NCI-H1048 (cell line): Measurements from ENCODE around the gene NTF3.
"Not testable (repeated sequence)": the region's sequence is repeated elsewhere in the genome, so short reads cannot be mapped to it uniquely, and the experiment has no call there.

Experiments used
- DNase-seq: peaks from one replicate; lab custom pipeline; 2025; lab: John Stamatoyannopoulos, UW

Gene NTF3

DNA sequence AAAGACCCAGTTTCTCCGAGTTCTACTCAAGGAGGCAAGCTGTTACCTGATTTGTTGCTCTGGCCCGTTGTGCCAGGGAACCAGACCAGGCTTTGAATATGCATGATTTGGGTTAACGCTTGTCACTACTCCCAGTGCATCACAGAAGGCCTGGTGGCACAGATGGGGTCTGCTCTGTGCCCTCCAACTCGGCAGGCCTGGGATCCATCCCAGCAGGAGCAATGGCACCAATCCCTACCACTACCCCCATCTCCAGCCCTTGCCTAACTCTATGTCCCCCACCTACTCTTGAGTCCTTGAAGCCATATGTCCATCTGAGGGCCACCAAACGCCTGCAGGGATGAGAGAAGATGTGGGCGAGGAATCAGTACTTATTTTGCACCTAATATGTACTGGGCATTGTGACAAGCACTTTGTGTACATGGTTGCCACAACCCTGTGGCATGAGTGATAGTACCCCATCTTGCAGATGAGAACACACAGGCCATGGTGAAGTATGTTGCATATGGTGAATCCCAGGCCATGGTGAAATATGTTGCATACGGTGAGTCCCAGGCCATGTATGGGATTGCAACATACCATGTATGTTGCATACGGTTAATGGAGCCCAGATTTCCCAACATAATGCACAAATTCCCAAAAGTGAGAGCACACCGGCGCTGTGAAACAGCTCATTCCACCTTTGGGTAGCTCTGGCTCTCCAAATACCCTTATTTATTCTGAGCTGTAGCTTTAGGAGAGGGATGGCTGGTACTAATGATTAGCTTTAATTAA lies 102.7 kb downstream of the NTF3 start:
- DNase-seq = no peak

DNA sequence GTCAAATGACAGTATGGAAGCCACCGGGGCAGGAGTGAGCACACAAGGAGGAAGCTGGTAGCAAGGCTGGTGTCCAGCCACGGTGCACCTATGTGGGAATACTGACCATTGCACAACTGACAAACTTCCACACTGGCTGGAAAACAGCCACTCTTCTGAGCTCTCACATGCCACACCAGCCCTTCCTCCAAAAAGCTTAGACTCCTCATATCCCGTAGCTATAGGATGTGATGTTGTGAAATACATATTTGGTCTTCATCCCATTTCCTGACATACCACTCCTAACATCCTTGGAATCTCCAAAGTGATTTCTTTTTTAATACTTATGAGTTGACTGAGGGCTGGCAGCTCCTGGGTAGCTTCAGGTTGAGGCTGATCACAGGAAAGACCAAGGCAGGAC lies 103.6 kb downstream of the NTF3 start:
- DNase-seq = no peak

DNA sequence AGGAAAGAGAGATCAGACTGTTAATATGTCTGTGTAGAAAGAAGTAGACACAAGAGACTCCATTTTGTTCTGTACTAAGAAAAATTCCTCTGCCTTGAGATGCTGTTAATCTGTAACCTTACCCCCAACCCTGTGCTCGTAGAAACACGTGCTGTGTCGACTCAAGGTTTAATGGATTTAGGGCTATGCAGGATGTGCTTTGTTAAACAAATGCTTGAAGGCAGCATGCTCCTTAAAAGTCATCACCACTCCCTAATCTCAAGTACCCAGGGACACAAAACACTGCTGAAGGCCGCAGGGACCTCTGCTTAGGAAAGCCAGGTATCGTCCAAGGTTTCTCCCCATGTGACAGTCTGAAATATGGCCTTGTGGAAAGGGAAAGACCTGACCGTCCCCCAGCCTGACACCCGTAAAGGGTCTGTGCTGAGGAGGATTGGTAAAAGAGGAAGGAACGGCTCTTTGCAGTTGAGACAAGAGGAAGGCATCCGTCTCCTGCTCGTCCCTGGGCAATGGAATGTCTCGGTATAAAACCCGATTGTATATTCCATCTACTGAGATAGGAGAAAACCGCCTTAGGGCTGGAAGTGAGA lies 105.2 kb downstream of the NTF3 start:
- not testable (repeated sequence) for DNase-seq

DNA sequence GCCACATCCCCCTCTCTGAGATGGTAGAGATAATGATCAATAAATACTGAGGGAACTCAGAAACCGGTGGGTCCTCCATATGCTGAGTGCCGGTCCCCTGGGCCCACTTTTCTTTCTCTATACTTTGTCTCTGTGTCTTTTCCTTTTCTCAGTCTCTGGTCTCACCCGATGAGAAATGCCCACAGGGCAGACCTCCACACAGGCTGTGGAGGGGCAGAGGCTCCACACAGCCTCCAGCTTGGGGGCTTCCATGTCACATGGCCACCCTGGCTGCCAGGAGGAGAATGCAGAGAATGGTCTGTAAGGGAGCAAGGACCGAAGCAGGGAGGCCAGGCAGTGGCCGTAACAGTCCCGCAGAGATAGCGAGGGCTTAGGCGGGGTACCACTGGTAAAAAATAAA lies 105.9 kb downstream of the NTF3 start:
- DNase-seq = no peak
